ENCODE results near the gene HIP1.
"Not testable (repeated sequence)": the region's sequence is repeated elsewhere in the genome, so short reads cannot be mapped to it uniquely, and the experiment has no call there.

- TF ChIP-seq CTCF (IDR thresholded peaks at IDR 0.05; ENCODE audit: low read length); EZH2 (IDR thresholded peaks at IDR 0.05; ENCODE audit: borderline replicate concordance, low read length): not testable (repeated sequence)
Measured at GRCh38 chr7:75779035-75779434, 40.3 kb upstream of the HIP1 start.
